Naive thymus-derived CD8-positive, alpha-beta T cell (primary cell): ENCODE measurements around the gene DOP1A. TPM values are rescaled to one million over a fixed set of nuclear protein-coding genes. Genes with fewer than 3 reads are reported as not detected.
A peak's percentile ranks its signal among the peaks of the same experiment; 100 is the strongest.

Experiments
- ATAC-seq, 2 donors: fragments of 150-1000 bp; cut with Tn5 transposase in 1 of 2; sonication (Bioruptor Pico), chemical (Tn5 transposase) in 1 of 2; 1 replicate in 1 of 2; 2 replicates in 1 of 2; pipeline ENCODE4 v1.10.0; 2021; ENCODE audit warnings: mild to moderate bottlenecking in 2 of 2, moderate library complexity in 2 of 2
- POLR2A ChIA-PET: fragments of 350-600 bp; sonication (Branson Sonifier 250); formaldehyde crosslinking; loops from one replicate; lab custom pipeline; 2021; ENCODE audit warnings: antibody characterized with exemption; lab: Charles Lee
- DNase-seq, 10 donors: peaks; one replicate each; pipeline versions ENCODE4 v3.0.0 to v3.0.0-alpha.2; 2020 to 2022
- H3K27ac Mint-ChIP-seq, 10 donors: one replicate each; pipeline ENCODE4 v1.8.0; 2020 to 2022; ENCODE audit warnings: mild to moderate bottlenecking in 10 of 10, mixed read lengths in 10 of 10, moderate library complexity in 4 of 10, inconsistent platforms in 1 of 10
- H3K27me3 Mint-ChIP-seq, 5 donors: one replicate each; pipeline ENCODE4 v1.8.0; 2021 to 2022; ENCODE audit warnings: mixed read lengths in 5 of 5
- H3K36me3 Mint-ChIP-seq, 3 donors: one replicate each; pipeline ENCODE4 v1.8.0; 2020 to 2022; ENCODE audit warnings: mixed read lengths in 3 of 3, mild to moderate bottlenecking in 2 of 3, inconsistent platforms in 1 of 3
- H3K4me1 Mint-ChIP-seq, 4 donors: one replicate each; pipeline ENCODE4 v1.8.0; 2021 to 2022; ENCODE audit warnings: mixed read lengths in 4 of 4
- H3K4me3 Mint-ChIP-seq, 10 donors: one replicate each; pipeline ENCODE4 v1.8.0; 2020 to 2022; ENCODE audit warnings: mild to moderate bottlenecking in 10 of 10, mixed read lengths in 10 of 10, moderate library complexity in 6 of 10, inconsistent platforms in 1 of 10
- H3K9me3 Mint-ChIP-seq, 9 donors: one replicate each; pipeline ENCODE4 v1.8.0; 2020 to 2022; ENCODE audit warnings: mixed read lengths in 9 of 9, mild to moderate bottlenecking in 3 of 9, inconsistent platforms in 1 of 9, moderate library complexity in 1 of 9
- polyA plus RNA-seq, 3 donors: library from polyadenylated mRNA; unstranded; fragments of 300-500 nt; fragmentation: Illumina TruSeq; gene quantifications; one replicate each; pipeline ENCODE4 v1.2.3, GENCODE V29; 2021
- total RNA-seq, 8 experiments: library from RNA in 2 of 8; stranded (reverse) in 2 of 8; gene quantifications; one replicate each; pipeline ENCODE4 v1.2.3 and lab custom pipeline; 2021 to 2026

DOP1A gene
- total and polyA plus RNA-seq, 5 experiments from 2014 or later = 2.2 to 33.8 (median 4.4) TPM

- Mint-ChIP-seq H3K4me3 (no peak overlapping the region), H3K4me1 (peaks cover 12 to 26% (median 16%) of the 10 kb centered on the region in 4 donors), H3K27ac (no peak overlapping the region), H3K36me3 (peaks cover 0 to 14% (median 7%) of the 10 kb centered on the region in 3 donors), H3K27me3 (no peaks in the 10 kb centered on the region), H3K9me3 (peaks cover 0 to 2% (median 0%) of the 10 kb centered on the region in 9 donors)
- DNase-seq (no peak), ATAC-seq (no peak)
- POLR2A ChIA-PET = no interaction called here
Measured at GRCh38 chr6:83092756-83093399, 25.4 kb downstream of the DOP1A start.

GRCh38 chr6:83096791-83097190, 29.3 kb downstream of the DOP1A start:
- Mint-ChIP-seq H3K27ac (peak overlapping the region in 1 of 10 donors; percentile 12), H3K27me3 (no peaks in the 10 kb centered on the region), H3K36me3 (peaks cover 6 to 37% (median 21%) of the 10 kb centered on the region in 3 donors), H3K4me3 (no peak overlapping the region), H3K9me3 (peaks cover 0 to 2% (median 0%) of the 10 kb centered on the region in 9 donors), H3K4me1 (peaks cover 8 to 26% (median 12%) of the 10 kb centered on the region in 4 donors)
- ATAC-seq (no peak), DNase-seq (no peak)
- POLR2A ChIA-PET = no interaction called here

- Mint-ChIP-seq H3K9me3 (peaks cover 0 to 5% (median 0%) of the 10 kb centered on the region in 9 donors), H3K36me3 (peaks cover 10 to 41% (median 24%) of the 10 kb centered on the region in 3 donors), H3K27ac (peak overlapping the region in 1 of 10 donors; percentile 29), H3K27me3 (no peaks in the 10 kb centered on the region), H3K4me1 (peaks cover 4 to 26% (median 12%) of the 10 kb centered on the region in 4 donors), H3K4me3 (no peak overlapping the region)
- DNase-seq (no peak), ATAC-seq (no peak)
- POLR2A ChIA-PET = interaction anchor here (0.5 kb wide), 1 partner anchor 94 kb away, joined by 4 read pairs; no protein-coding TSS in a partner anchor
Measured at GRCh38 chr6:83097204-83097603, 29.7 kb downstream of the DOP1A start.

GRCh38 chr6:83097675-83098074, 30.2 kb downstream of the DOP1A start:
- POLR2A ChIA-PET = interaction anchor here (0.5 kb wide), 1 partner anchor 94 kb away, joined by 4 read pairs; no protein-coding TSS in a partner anchor
- peak overlapping the region in 1 of 10 donors; percentile 29 for H3K27ac Mint-ChIP-seq
- H3K4me1 Mint-ChIP-seq = peaks cover 1 to 23% (median 12%) of the 10 kb centered on the region in 4 donors
- H3K4me3 Mint-ChIP-seq = no peak overlapping the region
- H3K9me3 Mint-ChIP-seq = peaks cover 0 to 6% (median 0%) of the 10 kb centered on the region in 9 donors
- H3K27me3 Mint-ChIP-seq = no peaks in the 10 kb centered on the region
- H3K36me3 Mint-ChIP-seq = peaks cover 15 to 45% (median 28%) of the 10 kb centered on the region in 3 donors
- DNase-seq (no peak), ATAC-seq (no peak)

- H3K9me3 Mint-ChIP-seq = peaks cover 0 to 6% (median 2%) of the 10 kb centered on the region in 9 donors
- peaks cover 1 to 21% (median 12%) of the 10 kb centered on the region in 4 donors for H3K4me1 Mint-ChIP-seq
- DNase-seq (no peak), ATAC-seq (no peak)
- no peak overlapping the region for H3K4me3 Mint-ChIP-seq
- peaks cover 22 to 54% (median 37%) of the 10 kb centered on the region in 3 donors for H3K36me3 Mint-ChIP-seq
- peak overlapping the region in 1 of 10 donors; percentile 31 for H3K27ac Mint-ChIP-seq
- no peaks in the 10 kb centered on the region for H3K27me3 Mint-ChIP-seq
- POLR2A ChIA-PET = no interaction called here
Measured at GRCh38 chr6:83098589-83098988, 31.1 kb downstream of the DOP1A start.

GRCh38 chr6:83108378-83108777, 40.9 kb downstream of the DOP1A start:
- peaks cover 17 to 66% (median 28%) of the 10 kb centered on the region in 3 donors for H3K36me3 Mint-ChIP-seq
- no peak overlapping the region for H3K4me3 Mint-ChIP-seq
- peaks cover 0 to 16% (median 9%) of the 10 kb centered on the region in 9 donors for H3K9me3 Mint-ChIP-seq
- ATAC-seq (no peak), DNase-seq (no peak)
- peaks cover 0 to 4% (median 0%) of the 10 kb centered on the region in 4 donors for H3K4me1 Mint-ChIP-seq
- POLR2A ChIA-PET = no interaction called here
- no peaks in the 10 kb centered on the region for H3K27me3 Mint-ChIP-seq
- peak overlapping the region in 1 of 10 donors; percentile 6 for H3K27ac Mint-ChIP-seq

- Mint-ChIP-seq H3K9me3 (no peaks in the 10 kb centered on the region), H3K4me3 (no peak overlapping the region), H3K27me3 (no peaks in the 10 kb centered on the region), H3K4me1 (no peaks in the 10 kb centered on the region), H3K36me3 (peaks cover 0 to 52% (median 22%) of the 10 kb centered on the region in 3 donors), H3K27ac (no peak overlapping the region)
- DNase-seq (no peak), ATAC-seq (no peak)
- POLR2A ChIA-PET = no interaction called here
Measured at GRCh38 chr6:83113258-83113657, 45.8 kb downstream of the DOP1A start.

GRCh38 chr6:83114164-83114563, 46.7 kb downstream of the DOP1A start:
- Mint-ChIP-seq H3K4me3 (no peak overlapping the region), H3K9me3 (no peaks in the 10 kb centered on the region), H3K4me1 (no peaks in the 10 kb centered on the region), H3K36me3 (peaks cover 4 to 49% (median 27%) of the 10 kb centered on the region in 3 donors), H3K27ac (no peak overlapping the region), H3K27me3 (no peaks in the 10 kb centered on the region)
- no peak for ATAC-seq
- POLR2A ChIA-PET = no interaction called here
- DNase-seq = no peak

- ATAC-seq = no peak
- H3K27me3 Mint-ChIP-seq = no peaks in the 10 kb centered on the region
Measured at GRCh38 chr6:83117802-83118201, 50.3 kb downstream of the DOP1A start.

GRCh38 chr6:83119742-83120300, 52.4 kb downstream of the DOP1A start:
- POLR2A ChIA-PET = no interaction called here
- no peak overlapping the region for H3K4me3 Mint-ChIP-seq

More at GRCh38 chr6:83117802-83118201, 50.3 kb downstream of the DOP1A start:
- Mint-ChIP-seq H3K9me3 (no peaks in the 10 kb centered on the region), H3K4me1 (no peaks in the 10 kb centered on the region), H3K27ac (no peak overlapping the region), H3K4me3 (no peak overlapping the region), H3K36me3 (peaks cover 10 to 45% (median 21%) of the 10 kb centered on the region in 3 donors)
- DNase-seq = no peak
- POLR2A ChIA-PET = no interaction called here

GRCh38 chr6:83124553-83124952, 57.1 kb downstream of the DOP1A start:
- H3K4me3 Mint-ChIP-seq = no peak overlapping the region
- POLR2A ChIA-PET = no interaction called here
- ATAC-seq = no peak
- DNase-seq = no peak
- peaks cover 1 to 78% (median 30%) of the 10 kb centered on the region in 3 donors for H3K36me3 Mint-ChIP-seq
- peak overlapping the region in 2 of 10 donors; percentile 61 to 73 for H3K27ac Mint-ChIP-seq
- no peaks in the 10 kb centered on the region for H3K27me3 Mint-ChIP-seq
- H3K9me3 Mint-ChIP-seq = no peaks in the 10 kb centered on the region
- peaks cover 0 to 2% (median 0%) of the 10 kb centered on the region in 4 donors for H3K4me1 Mint-ChIP-seq

More at GRCh38 chr6:83119742-83120300, 52.4 kb downstream of the DOP1A start:
- H3K4me1 Mint-ChIP-seq = no peaks in the 10 kb centered on the region
- peaks cover 10 to 56% (median 24%) of the 10 kb centered on the region in 3 donors for H3K36me3 Mint-ChIP-seq
- no peak for DNase-seq
- H3K9me3 Mint-ChIP-seq = no peaks in the 10 kb centered on the region
- H3K27me3 Mint-ChIP-seq = no peaks in the 10 kb centered on the region
- ATAC-seq = no peak
- H3K27ac Mint-ChIP-seq = peak overlapping the region in 1 of 10 donors; percentile 26

GRCh38 chr6:83125425-83125824, 58.0 kb downstream of the DOP1A start:
- Mint-ChIP-seq H3K36me3 (peaks cover 0 to 82% (median 30%) of the 10 kb centered on the region in 3 donors), H3K27me3 (no peaks in the 10 kb centered on the region)
- ATAC-seq = no peak

GRCh38 chr6:83126223-83126622, 58.8 kb downstream of the DOP1A start:
- POLR2A ChIA-PET = no interaction called here
- DNase-seq (no peak), ATAC-seq (no peak)
- H3K27me3 Mint-ChIP-seq = no peaks in the 10 kb centered on the region
- no peak overlapping the region for H3K4me3 Mint-ChIP-seq
- H3K9me3 Mint-ChIP-seq = no peaks in the 10 kb centered on the region
- peak overlapping the region in 2 of 10 donors; percentile 1 to 81 for H3K27ac Mint-ChIP-seq
- peaks cover 0 to 85% (median 31%) of the 10 kb centered on the region in 3 donors for H3K36me3 Mint-ChIP-seq
- H3K4me1 Mint-ChIP-seq = peaks cover 0 to 2% (median 0%) of the 10 kb centered on the region in 4 donors

More at GRCh38 chr6:83125425-83125824, 58.0 kb downstream of the DOP1A start:
- POLR2A ChIA-PET = no interaction called here
- Mint-ChIP-seq H3K27ac (peak overlapping the region in 1 of 10 donors; percentile 64), H3K9me3 (no peaks in the 10 kb centered on the region), H3K4me1 (peaks cover 0 to 2% (median 0%) of the 10 kb centered on the region in 4 donors), H3K4me3 (no peak overlapping the region)
- DNase-seq = no peak
